HCT116 (cell line): ENCODE measurements around the gene SHROOM3. TPM values are rescaled to one million over a fixed set of nuclear protein-coding genes. Genes with fewer than 3 reads are reported as not detected.

Experiments used
- ATAC-seq: fragments of 200-7000 bp; cut with Tn5 transposase; 2 replicates; pipeline ENCODE4 v1.9.1; 2020; ENCODE audit warnings: mild to moderate bottlenecking, moderate library complexity
- BruUV-seq: library from RNA; stranded (reverse); fragments of 400-500 nt; replicated peaks from 2 replicates; lab custom pipeline; 2021; lab: Mats Ljungman, UMichigan
- CTCF ChIA-PET: fragments of 300-600 bp; sonication (Branson Sonifier 250); formaldehyde crosslinking; loops from one replicate; lab custom pipeline; 2021; ENCODE audit warnings: antibody characterized with exemption; lab: Charles Lee
- POLR2A ChIA-PET: fragments of 300-600, 350-600 bp; sonication (Branson Sonifier 250); formaldehyde crosslinking; loops from one replicate; lab custom pipeline; 2021; ENCODE audit warnings: antibody characterized with exemption; lab: Charles Lee
- RAD21 ChIA-PET, 2 experiments: fragments of 300-600 bp; sonication (Branson Sonifier 250); formaldehyde crosslinking; loops; one replicate each; lab custom pipeline; 2023; ENCODE audit warnings: low total read pairs in 2 of 2; ENCODE audit not compliant: uncharacterized antibody in 2 of 2, unreplicated experiment in 2 of 2, low non-redundant PET in 1 of 2; lab: Charles Lee
- DNase-seq: peaks from one replicate; pipeline ENCODE4 v3.0.0-alpha.2; 2010; ENCODE audit warnings: low read depth, low spot score
- H2AFZ ChIP-seq: fragments of 200-600 bp; shearing (Covaris generic), sonication (generic); 2 replicates; pipeline ENCODE4 v1.6.1; 2017; ENCODE audit warnings: low read depth, mixed run types, mixed read lengths, antibody characterized with exemption, low read length; ENCODE audit not compliant: poor library complexity, severe bottlenecking
- H3K27ac ChIP-seq: 2 replicates; pipeline ENCODE4 v1.5.1; 2012; ENCODE audit warnings: low read depth, low read length
- H3K27me3 ChIP-seq: fragments of 200-600 bp; sonication (generic); 2 replicates; pipeline ENCODE4 v1.6.1; 2016; ENCODE audit warnings: mixed run types, low read length, mixed read lengths; ENCODE audit not compliant: insufficient read depth
- H3K36me3 ChIP-seq, 2 experiments: fragments of 200-500 bp in 1 of 2; fragments of 200-600 bp in 1 of 2; sonication (Bioruptor generic) in 1 of 2; sonication (generic) in 1 of 2; 2 replicates each; pipeline versions ENCODE4 v1.5.1 to v1.6.1; 2014 to 2016; ENCODE audit warnings: low read length in 2 of 2, inconsistent platforms in 1 of 2, mixed read lengths in 1 of 2, mixed run types in 1 of 2; ENCODE audit not compliant: insufficient read depth in 2 of 2, control insufficient read depth in 1 of 2
- H3K4me1 ChIP-seq, 2 experiments: fragments of 200-600 bp in 1 of 2; sonication (generic) in 1 of 2; 2 replicates each; pipeline versions ENCODE4 v1.5.1 to v1.6.1; 2012 to 2017; ENCODE audit warnings: low read length in 2 of 2, inconsistent platforms in 1 of 2, mild to moderate bottlenecking in 1 of 2, mixed read lengths in 1 of 2, mixed run types in 1 of 2, moderate library complexity in 1 of 2; ENCODE audit not compliant: insufficient read depth in 2 of 2, control insufficient read depth in 1 of 2
- H3K4me2 ChIP-seq: fragments of 200-600 bp; sonication (generic); 2 replicates; pipeline ENCODE4 v1.6.1; 2017; ENCODE audit warnings: mixed run types, low read length, mixed read lengths
- H3K4me3 ChIP-seq, 2 experiments: fragments of 200-600 bp in 1 of 2; sonication (generic) in 1 of 2; replicated peaks in 1 of 2; 2 replicates each; pipeline ENCODE4 v1.5.1; 2011 to 2016; ENCODE audit warnings: low read length in 2 of 2, control low read depth in 1 of 2, low read depth in 1 of 2, mild to moderate bottlenecking in 1 of 2, mixed read lengths in 1 of 2, mixed run types in 1 of 2
- H3K79me2 ChIP-seq: fragments of 200-600 bp; sonication (generic); 2 replicates; pipeline ENCODE4 v1.6.1; 2017; ENCODE audit warnings: mild to moderate bottlenecking, mixed run types, low read length, moderate library complexity, mixed read lengths; ENCODE audit not compliant: insufficient read depth
- H3K9ac ChIP-seq: fragments of 200-600 bp; sonication (generic); 2 replicates; pipeline ENCODE4 v1.6.1; 2016; ENCODE audit warnings: low read length, mixed read lengths
- H3K9me2 ChIP-seq: fragments of 200-600 bp; sonication (generic), shearing (Covaris generic); 2 replicates; pipeline ENCODE4 v1.6.1; 2017; ENCODE audit warnings: mixed run types, mild to moderate bottlenecking, moderate library complexity; ENCODE audit not compliant: insufficient read depth
- H3K9me3 ChIP-seq, 2 experiments: fragments of 200-500 bp in 1 of 2; fragments of 200-600 bp in 1 of 2; sonication (Bioruptor generic) in 1 of 2; sonication (generic) in 1 of 2; 2 replicates each; pipeline ENCODE4 v1.6.1; 2014 to 2017; ENCODE audit warnings: low read length in 2 of 2, mixed read lengths in 2 of 2, inconsistent platforms in 1 of 2, low read depth in 1 of 2, mild to moderate bottlenecking in 1 of 2, mixed run types in 1 of 2, moderate library complexity in 1 of 2; ENCODE audit not compliant: control insufficient read depth in 1 of 2, insufficient read depth in 1 of 2
- H4K20me1 ChIP-seq: fragments of 200-600 bp; sonication (generic), shearing (Covaris generic); 2 replicates; pipeline ENCODE4 v1.6.1; 2017; ENCODE audit warnings: mixed run types, mild to moderate bottlenecking, moderate library complexity; ENCODE audit not compliant: insufficient read depth
- EGR1 ChIP-seq: IDR thresholded peaks from 2 replicates; pipeline ENCODE4 v1.6.1; 2012; ENCODE audit warnings: low read depth
- ELF1 ChIP-seq: IDR thresholded peaks from 2 replicates; pipeline ENCODE4 v1.6.1; 2012; ENCODE audit warnings: low read depth, borderline replicate concordance
- EZH2phosphoT487 ChIP-seq: fragments of 200-600 bp; IDR thresholded peaks from 2 replicates; pipeline ENCODE4 v1.6.1; 2018; ENCODE audit warnings: antibody characterized with exemption, borderline replicate concordance
- FOSL1 ChIP-seq: IDR thresholded peaks from 2 replicates; pipeline ENCODE4 v1.6.1; 2012; ENCODE audit warnings: low read depth
- JUND ChIP-seq: IDR thresholded peaks from 2 replicates; pipeline ENCODE4 v1.6.1; 2012
- POLR2AphosphoS5 ChIP-seq: IDR thresholded peaks from 2 replicates; pipeline ENCODE4 v1.6.1; 2011; ENCODE audit warnings: mild to moderate bottlenecking, low read depth, low read length, moderate library complexity
- RAD21 ChIP-seq: IDR thresholded peaks from 2 replicates; pipeline ENCODE4 v1.6.1; 2012; ENCODE audit warnings: low read depth, mild to moderate bottlenecking
- SP1 ChIP-seq: IDR thresholded peaks from 2 replicates; pipeline ENCODE4 v1.6.1; 2012; ENCODE audit warnings: low read depth
- SRF ChIP-seq: IDR thresholded peaks from 2 replicates; pipeline ENCODE4 v1.6.1; 2012; ENCODE audit warnings: low read depth
- intact Hi-C: fragments of 100-400 bp; cut with micrococcal nuclease; formaldehyde crosslinking; loops from 2 replicates; pipeline ENCODE4 v1.10.0; 2022
- total RNA-seq: library from RNA; stranded (reverse); gene quantifications from one replicate; pipeline ENCODE4 v1.2.1, GENCODE V29; 2021; ENCODE audit not compliant: unreplicated experiment
- TF ChIP-seq, protein P1 (sequence below): IDR thresholded peaks from 2 replicates; pipeline ENCODE4 v1.6.1; 2012
- TF ChIP-seq, protein P2 (sequence below): IDR thresholded peaks from 2 replicates; pipeline ENCODE4 v1.6.1; 2012

The SHROOM3 gene
- total RNA-seq, 1 experiment from 2014 or later, result 22.5 TPM

DNA sequence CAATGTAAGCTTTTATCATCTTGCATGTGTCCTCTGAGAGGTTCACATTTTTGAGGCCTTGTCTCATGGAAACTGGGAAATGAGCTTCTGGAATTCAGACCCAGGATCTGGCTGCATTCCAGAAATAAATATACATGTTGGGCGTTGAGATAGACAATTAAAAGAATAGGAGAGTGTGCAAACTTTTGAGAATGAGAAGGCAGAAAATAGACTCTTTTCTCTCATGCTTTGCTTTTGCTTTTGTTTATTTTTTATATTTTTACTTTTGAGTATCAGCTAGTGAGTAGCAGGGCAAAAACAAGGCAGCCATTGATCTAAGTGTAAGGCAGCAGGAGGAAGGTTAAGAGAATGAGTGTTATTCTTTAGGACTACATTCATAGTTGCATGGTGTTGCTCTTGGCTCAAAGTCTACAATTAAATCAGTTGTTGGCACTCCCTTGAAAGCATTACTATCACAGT, 12.4 kb downstream of the SHROOM3 start:
- no peak for TF ChIP-seq EZH2phosphoT487
- no peak for TF ChIP-seq SP1
- TF ChIP-seq JUND, result no peak
- no peak for TF ChIP-seq RAD21
- TF ChIP-seq, protein P1, sequence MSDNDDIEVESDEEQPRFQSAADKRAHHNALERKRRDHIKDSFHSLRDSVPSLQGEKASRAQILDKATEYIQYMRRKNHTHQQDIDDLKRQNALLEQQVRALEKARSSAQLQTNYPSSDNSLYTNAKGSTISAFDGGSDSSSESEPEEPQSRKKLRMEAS, result no peak
- TF ChIP-seq ELF1, result no peak
- no peak for TF ChIP-seq EGR1
- H3K4me3 ChIP-seq, result no peak overlapping the region
- H3K4me2 ChIP-seq, result no peak overlapping the region
- H3K36me3 ChIP-seq, result no peaks in the 10 kb centered on the region
- no peaks in the 10 kb centered on the region for H3K79me2 ChIP-seq
- no peak for DNase-seq
- no peak overlapping the region for H3K27ac ChIP-seq
- no peak for ATAC-seq
- ChIA-PET POLR2A (no interaction called here), CTCF (interaction anchor here (1.1 to 1.4 kb wide), 2 partner anchors 11 to 57 kb away, joined by 3 read pairs; no protein-coding TSS in a partner anchor), RAD21 (no interaction called here)
- H3K27me3 ChIP-seq, result no peaks in the 10 kb centered on the region
- no peaks in the 10 kb centered on the region for H4K20me1 ChIP-seq
- H3K9ac ChIP-seq, result no peak overlapping the region
- H3K4me1 ChIP-seq, result peaks cover 0 to 4% of the 10 kb centered on the region in 2 experiments; a peak in 3 of 4 replicates
- H2AFZ ChIP-seq, result no peak overlapping the region
- BruUV-seq, result no TSS peak
- H3K9me2 ChIP-seq, result no peaks in the 10 kb centered on the region
- no peaks in the 10 kb centered on the region for H3K9me3 ChIP-seq
- intact Hi-C loops, result no loop called here

DNA sequence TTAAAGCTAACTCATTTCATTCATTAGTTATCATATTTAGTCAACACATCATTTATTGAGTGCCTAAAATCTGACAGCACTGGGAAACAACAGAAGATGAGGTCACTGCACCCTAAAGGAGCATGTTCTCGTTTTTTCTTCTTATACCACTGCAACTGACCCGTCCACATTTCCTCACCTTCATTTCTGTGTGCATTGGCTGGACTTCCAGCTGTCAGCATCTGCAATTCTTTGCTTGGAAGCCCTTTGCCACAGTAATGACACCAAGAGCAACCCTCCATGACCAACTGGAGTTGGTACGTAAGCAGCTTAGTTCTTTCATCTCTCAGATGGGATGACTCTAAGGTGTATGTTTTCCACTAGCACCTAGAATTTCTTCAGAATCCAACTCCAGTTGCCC, 13.2 kb downstream of the SHROOM3 start:
- Histone ChIP-seq H3K4me2 (no peak overlapping the region), H2AFZ (no peak overlapping the region), H3K27me3 (no peaks in the 10 kb centered on the region), H3K9me2 (no peaks in the 10 kb centered on the region), H4K20me1 (no peaks in the 10 kb centered on the region), H3K4me1 (no peaks in the 10 kb centered on the region), H3K9ac (no peak overlapping the region)
- no peak for ATAC-seq
- intact Hi-C loops, result no loop called here
- ChIA-PET CTCF (interaction anchor here (1.4 kb wide), 1 partner anchor 12 kb away, joined by 3 read pairs; no protein-coding TSS in a partner anchor), RAD21 (no interaction called here)
- DNase-seq, result no peak
- no TSS peak for BruUV-seq
- TF ChIP-seq, protein P2, sequence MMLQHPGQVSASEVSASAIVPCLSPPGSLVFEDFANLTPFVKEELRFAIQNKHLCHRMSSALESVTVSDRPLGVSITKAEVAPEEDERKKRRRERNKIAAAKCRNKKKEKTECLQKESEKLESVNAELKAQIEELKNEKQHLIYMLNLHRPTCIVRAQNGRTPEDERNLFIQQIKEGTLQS, result no peak
- TF ChIP-seq POLR2AphosphoS5, result no peak
- TF ChIP-seq SRF, result no peak
- TF ChIP-seq FOSL1, result no peak
- TF ChIP-seq, all 23 proteins: peak for 0
- POLR2A ChIA-PET, result no interaction called here
- Histone ChIP-seq H3K9me3 (no peaks in the 10 kb centered on the region), H3K27ac (no peak overlapping the region), H3K36me3 (no peaks in the 10 kb centered on the region), H3K79me2 (no peaks in the 10 kb centered on the region), H3K4me3 (no peak overlapping the region)
